ENCODE data around the gene GNA12. TPM values are rescaled to one million over a fixed set of nuclear protein-coding genes. Genes with fewer than 3 reads are reported as not detected.
"Not testable (repeated sequence)": the region's sequence is repeated elsewhere in the genome, so short reads cannot be mapped to it uniquely, and the experiment has no call there.

The GNA12 gene
- total RNA-seq, 1 donor: 27.1 TPM

DNA sequence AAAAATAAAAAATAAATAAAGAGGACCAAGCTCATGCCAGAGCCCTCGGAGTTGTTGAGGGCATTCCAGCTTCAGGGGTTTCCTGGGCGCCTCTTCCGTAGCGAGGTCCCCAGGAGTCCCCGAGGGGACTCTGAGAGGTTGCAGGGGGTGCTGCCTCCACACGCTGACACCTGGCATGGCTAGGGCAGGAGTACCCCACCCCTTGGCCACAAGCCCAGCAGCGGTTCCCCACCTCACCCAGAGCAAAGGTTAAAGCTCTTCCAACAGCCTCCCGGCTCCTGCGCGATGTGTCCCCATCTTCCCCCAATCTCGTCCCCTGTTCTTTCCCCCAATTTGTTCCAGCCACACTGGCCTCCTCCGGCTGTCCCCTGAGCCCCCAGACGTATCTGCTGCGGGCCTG is 151.6 kb downstream of the GNA12 start:
- Histone ChIP-seq H2AFZ (ENCODE audit: low read length) (no peak overlapping the region), H3K4me2 (ENCODE audit: insufficient read depth, low read length) (no peak overlapping the region), H3K36me3 (ENCODE audit: insufficient read depth, low read length) (no peaks in the 10 kb centered on the region), H3K9me3 (ENCODE audit: low read depth, low read length) (no peaks in the 10 kb centered on the region), H3K27me3 (ENCODE audit: insufficient read depth, low read length) (peaks cover 19% of the 10 kb centered on the region), H4K20me1 (ENCODE audit: insufficient read depth, low read length) (peaks cover 7% of the 10 kb centered on the region), H3K4me1 (ENCODE audit: insufficient read depth, low read length) (peaks cover 21% of the 10 kb centered on the region), H3K27ac (ENCODE audit: low read depth, low read length) (no peak overlapping the region), H3K4me3 (ENCODE audit: insufficient read depth, low read length) (no peak overlapping the region), H3K79me2 (ENCODE audit: insufficient read depth, low read length) (no peaks in the 10 kb centered on the region)
- peak; percentile 76 for DNase-seq (ENCODE audit: insufficient read length, low spot score, missing footprints)
- no peak for TF ChIP-seq CTCF (IDR thresholded peaks at IDR 0.05; ENCODE audit: extremely low read depth, low read depth, low read length)

DNA sequence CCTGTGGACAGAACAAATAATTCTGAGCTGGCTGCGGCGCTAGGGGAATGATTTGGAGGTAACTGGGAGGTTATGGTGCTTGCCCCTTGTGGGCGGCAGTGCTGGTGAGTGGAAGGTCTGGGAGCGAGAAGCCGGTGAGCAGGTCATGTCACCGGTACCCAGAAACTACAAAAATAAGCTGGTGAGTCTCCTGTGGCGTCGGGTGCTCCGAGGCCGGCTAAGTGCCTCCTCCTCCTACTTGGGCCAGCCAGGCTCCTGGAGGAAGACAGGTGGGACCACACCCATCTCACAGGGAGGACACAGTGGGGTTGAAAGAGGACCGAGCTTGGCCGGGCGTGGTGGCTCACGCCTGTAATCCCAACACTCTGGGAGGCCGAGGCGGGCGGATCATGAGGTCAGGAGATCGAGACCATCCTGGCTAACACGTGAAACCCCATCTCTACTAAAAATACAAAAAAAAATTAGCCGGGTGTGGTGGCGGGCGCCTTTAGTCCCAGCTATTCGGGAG is 152.1 kb downstream of the GNA12 start:
- not testable (repeated sequence) for H2AFZ ChIP-seq (ENCODE audit: low read length); H3K4me3 ChIP-seq (ENCODE audit: insufficient read depth, low read length); H3K4me2 ChIP-seq (ENCODE audit: insufficient read depth, low read length); H3K36me3 ChIP-seq (ENCODE audit: insufficient read depth, low read length); DNase-seq (ENCODE audit: insufficient read length, low spot score, missing footprints); H3K27ac ChIP-seq (ENCODE audit: low read depth, low read length); H3K79me2 ChIP-seq (ENCODE audit: insufficient read depth, low read length); H4K20me1 ChIP-seq (ENCODE audit: insufficient read depth, low read length); H3K9me3 ChIP-seq (ENCODE audit: low read depth, low read length)
- peaks cover 26% of the 10 kb centered on the region for H3K4me1 ChIP-seq (ENCODE audit: insufficient read depth, low read length)
- peaks cover 23% of the 10 kb centered on the region for H3K27me3 ChIP-seq (ENCODE audit: insufficient read depth, low read length)

DNA sequence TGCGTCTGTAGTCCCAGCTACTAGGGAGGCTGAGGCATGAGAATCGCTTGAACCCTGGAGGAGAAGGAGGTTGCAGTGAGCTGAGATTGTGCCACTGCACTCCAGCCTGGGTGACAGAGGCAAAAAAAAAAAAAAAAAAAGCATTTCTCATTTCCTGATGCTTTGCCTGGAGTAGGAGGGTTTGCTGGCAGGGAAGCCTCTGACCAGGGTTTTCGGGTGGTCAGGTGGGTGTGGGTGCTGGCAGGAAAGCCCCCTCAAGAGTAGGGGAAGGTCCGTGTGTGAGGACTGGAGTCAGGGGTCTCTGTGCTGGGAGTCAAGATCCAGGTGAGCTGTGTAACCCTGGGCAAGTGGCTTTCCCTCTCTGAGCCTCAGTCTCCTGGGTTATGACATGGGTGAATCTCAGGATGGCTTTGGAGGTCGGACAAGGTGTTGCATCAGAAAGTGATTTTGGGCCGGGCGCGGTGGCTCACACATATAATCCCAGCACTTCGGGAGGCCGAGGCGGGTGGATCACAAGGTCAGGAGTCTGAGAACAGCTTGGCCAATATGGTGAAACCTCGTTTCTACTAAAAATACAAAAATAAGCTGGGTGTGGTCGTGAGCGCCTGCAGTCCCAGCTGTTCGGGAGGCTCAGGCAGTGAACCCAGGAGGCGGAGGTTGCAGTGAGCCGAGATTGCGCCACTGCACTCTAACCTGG is 152.9 kb downstream of the GNA12 start:
- Histone ChIP-seq H3K9me3 (ENCODE audit: low read depth, low read length) (no peaks in the 10 kb centered on the region), H3K79me2 (ENCODE audit: insufficient read depth, low read length) (no peaks in the 10 kb centered on the region), H3K36me3 (ENCODE audit: insufficient read depth, low read length) (no peaks in the 10 kb centered on the region), H3K4me3 (ENCODE audit: insufficient read depth, low read length) (no peak overlapping the region), H3K4me2 (ENCODE audit: insufficient read depth, low read length) (no peak overlapping the region), H2AFZ (ENCODE audit: low read length) (no peak overlapping the region), H3K27ac (ENCODE audit: low read depth, low read length) (no peak overlapping the region), H4K20me1 (ENCODE audit: insufficient read depth, low read length) (peaks cover 7% of the 10 kb centered on the region), H3K4me1 (ENCODE audit: insufficient read depth, low read length) (peaks cover 26% of the 10 kb centered on the region), H3K27me3 (ENCODE audit: insufficient read depth, low read length) (peaks cover 23% of the 10 kb centered on the region)
- TF ChIP-seq CTCF (IDR thresholded peaks at IDR 0.05; ENCODE audit: extremely low read depth, low read depth, low read length): no peak
- no peak for DNase-seq (ENCODE audit: insufficient read length, low spot score, missing footprints)

DNA sequence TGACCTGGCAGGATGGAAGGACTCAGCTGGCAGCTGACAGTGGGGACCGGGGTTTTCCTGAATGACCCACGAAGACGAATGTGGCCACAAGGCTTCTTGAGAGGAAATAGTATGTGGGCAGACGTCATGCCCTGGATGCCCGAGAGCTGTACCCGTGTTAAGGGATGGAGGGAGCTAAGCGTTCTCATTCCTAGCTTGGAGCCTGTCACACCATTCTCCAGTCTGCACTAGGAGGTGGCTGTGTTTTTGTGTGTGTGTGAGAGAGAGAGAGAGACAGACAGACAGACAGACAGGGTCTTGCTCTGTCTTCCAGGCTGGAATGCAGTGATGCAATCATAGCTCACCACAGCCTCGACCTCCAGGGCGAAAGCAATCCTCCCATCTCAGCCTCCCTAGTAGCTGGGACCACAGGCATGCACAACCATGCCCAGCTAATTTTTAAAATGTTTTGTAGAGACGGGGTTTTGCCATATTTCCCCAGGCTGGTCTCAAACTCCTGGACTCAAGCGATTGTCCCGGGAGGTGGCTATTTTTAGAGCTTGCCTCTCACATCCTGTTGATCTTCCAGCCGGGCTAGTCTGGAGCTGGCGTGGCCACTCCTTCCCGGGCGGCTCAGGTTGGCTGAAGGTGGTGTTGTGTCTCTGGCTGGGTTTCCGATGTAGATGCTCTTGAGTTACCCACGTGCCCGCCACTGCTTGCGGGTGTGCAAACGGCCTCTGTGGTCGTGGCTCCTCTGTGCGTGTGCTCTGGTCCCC is 154.0 kb downstream of the GNA12 start:
- H3K27ac ChIP-seq (ENCODE audit: low read depth, low read length): no peak overlapping the region
- H3K9me3 ChIP-seq (ENCODE audit: low read depth, low read length): no peaks in the 10 kb centered on the region
- no peaks in the 10 kb centered on the region for H3K36me3 ChIP-seq (ENCODE audit: insufficient read depth, low read length)
- H3K79me2 ChIP-seq (ENCODE audit: insufficient read depth, low read length): no peaks in the 10 kb centered on the region
- peak; percentile 92 for DNase-seq (ENCODE audit: insufficient read length, low spot score, missing footprints)
- H3K27me3 ChIP-seq (ENCODE audit: insufficient read depth, low read length): peaks cover 23% of the 10 kb centered on the region
- TF ChIP-seq CTCF (IDR thresholded peaks at IDR 0.05; ENCODE audit: extremely low read depth, low read depth, low read length): no peak
- peaks cover 7% of the 10 kb centered on the region for H4K20me1 ChIP-seq (ENCODE audit: insufficient read depth, low read length)
- H3K4me3 ChIP-seq (ENCODE audit: insufficient read depth, low read length): no peak overlapping the region
- peaks cover 26% of the 10 kb centered on the region for H3K4me1 ChIP-seq (ENCODE audit: insufficient read depth, low read length)
- H3K4me2 ChIP-seq (ENCODE audit: insufficient read depth, low read length): peak overlapping the region; percentile 7
- no peak overlapping the region for H2AFZ ChIP-seq (ENCODE audit: low read length)

Measured in osteoblast (primary cell).